Dermis blood vessel endothelial cell (primary cell): Measurements from ENCODE around the gene GLIS1. TPM values are rescaled to one million over a fixed set of nuclear protein-coding genes. Genes with fewer than 3 reads are reported as not detected.

Experiments
- DNase-seq: peaks from one replicate; pipeline ENCODE4 v3.0.0; 2010
- total RNA-seq: library from RNA; depleted of rRNA; stranded (reverse); fragments of >200 nt; gene quantifications from 2 replicates; pipeline ENCODE4 v1.2.3, GENCODE V29; 2014

Gene GLIS1
- total RNA-seq, 1 donor from 2014 or later, result not detected

- DNase-seq, result no peak
These were observed 45.6 kb downstream of the GLIS1 start for GRCh38 chr1:53693339-53693738.

- no peak for DNase-seq
These were observed 47.6 kb downstream of the GLIS1 start for GRCh38 chr1:53691326-53691725.

GRCh38 chr1:53690411-53690810, 48.6 kb downstream of the GLIS1 start:
- no peak for DNase-seq

GRCh38 chr1:53689736-53690326, 49.1 kb downstream of the GLIS1 start:
- DNase-seq, result no peak

- no peak for DNase-seq
These were observed 49.7 kb downstream of the GLIS1 start for GRCh38 chr1:53689223-53689622.

- no peak for DNase-seq
These were observed 50.4 kb downstream of the GLIS1 start for GRCh38 chr1:53688381-53689102.

GRCh38 chr1:53687901-53688300, 51.1 kb downstream of the GLIS1 start:
- DNase-seq, result no peak

GRCh38 chr1:53687426-53687825, 51.5 kb downstream of the GLIS1 start:
- no peak for DNase-seq

- DNase-seq, result no peak
These were observed 52.0 kb downstream of the GLIS1 start for GRCh38 chr1:53686965-53687267.

GRCh38 chr1:53686091-53686964, 52.6 kb downstream of the GLIS1 start:
- DNase-seq, result peak; percentile 5

GRCh38 chr1:53685272-53686051, 53.5 kb downstream of the GLIS1 start:
- peak; percentile 29 for DNase-seq

- DNase-seq, result no peak
These were observed 54.2 kb downstream of the GLIS1 start for GRCh38 chr1:53684741-53685140.

GRCh38 chr1:53683986-53684740, 54.8 kb downstream of the GLIS1 start:
- peak; percentile 11 for DNase-seq

- no peak for DNase-seq
These were observed 56.1 kb downstream of the GLIS1 start for GRCh38 chr1:53682881-53683280.

GRCh38 chr1:53681977-53682685, 56.8 kb downstream of the GLIS1 start:
- peak; percentile 87 for DNase-seq

GRCh38 chr1:53681351-53681976, 57.5 kb downstream of the GLIS1 start:
- no peak for DNase-seq

GRCh38 chr1:53680868-53681267, 58.1 kb downstream of the GLIS1 start:
- DNase-seq, result no peak

GRCh38 chr1:53678938-53679825, 59.8 kb downstream of the GLIS1 start:
- no peak for DNase-seq

- DNase-seq, result no peak
These were observed 60.5 kb downstream of the GLIS1 start for GRCh38 chr1:53678507-53678906.

GRCh38 chr1:53678046-53678445, 60.9 kb downstream of the GLIS1 start:
- DNase-seq, result no peak
